SJSA1 (cell line): ENCODE results near the gene BSCL2. TPM values are rescaled to one million over a fixed set of nuclear protein-coding genes. Genes with fewer than 3 reads are reported as not detected.

Experiments
- DNase-seq, 2 experiments: peaks; one replicate each; pipeline ENCODE4 v3.0.0-alpha.2; 2015 to 2020; ENCODE audit warnings: low spot score in 2 of 2, low read depth in 1 of 2
- H3K27ac ChIP-seq: fragments of 250-450 bp; sonication (Bioruptor Pico); 2 replicates; pipeline ENCODE4 v1.5.1; 2020; ENCODE audit warnings: mild to moderate bottlenecking, moderate library complexity
- H3K27me3 ChIP-seq: fragments of 250-450 bp; sonication (Bioruptor Pico); replicated peaks from 2 replicates; pipeline ENCODE4 v1.5.1; 2020; ENCODE audit warnings: mild to moderate bottlenecking, moderate library complexity
- H3K36me3 ChIP-seq: fragments of 250-450 bp; sonication (Bioruptor Pico); 2 replicates; pipeline ENCODE4 v1.5.1; 2020; ENCODE audit warnings: mild to moderate bottlenecking
- H3K4me1 ChIP-seq: fragments of 250-450 bp; sonication (Bioruptor Pico); replicated peaks from 2 replicates; pipeline ENCODE4 v1.6.1; 2021; ENCODE audit warnings: mild to moderate bottlenecking
- H3K4me3 ChIP-seq: fragments of 250-450 bp; sonication (Bioruptor Pico); 2 replicates; pipeline ENCODE4 v1.5.1; 2020; ENCODE audit warnings: mild to moderate bottlenecking
- H3K9me3 ChIP-seq: fragments of 250-450 bp; sonication (Bioruptor Pico); replicated peaks from 2 replicates; pipeline ENCODE4 v1.5.1; 2020; ENCODE audit warnings: mild to moderate bottlenecking
- total RNA-seq: library from RNA; depleted of rRNA; stranded (reverse); fragments of >200 nt; shearing (Covaris generic); gene quantifications from 2 replicates; pipeline ENCODE4 v1.2.3, GENCODE V29; 2014

The BSCL2 gene
- total RNA-seq, 1 experiment from 2014 or later: 51.4 TPM

GRCh38 chr11:62727165-62727871 lies 20.1 kb upstream of the BSCL2 start, which contains the start of gene HNRNPUL2:
Gene HNRNPUL2 (minus strand): TSS chr11:62727457. CDS start chr11:62727156, 301 bp downstream.
- Histone ChIP-seq H3K27me3 (no peaks in the 10 kb centered on the region), H3K36me3 (peaks cover 66% of the 10 kb centered on the region), H3K9me3 (no peaks in the 10 kb centered on the region), H3K27ac (peak within 1 kb of the TSS; percentile 80), H3K4me1 (peaks cover 19% of the 10 kb centered on the region), H3K4me3 (peak within 1 kb of the TSS; percentile 90)
- peak; percentile 100 for DNase-seq

GRCh38 chr11:62726915-62727164 lies 19.6 kb upstream of the BSCL2 start:
- Histone ChIP-seq H3K27me3 (no peaks in the 10 kb centered on the region), H3K36me3 (peaks cover 69% of the 10 kb centered on the region), H3K4me1 (peaks cover 19% of the 10 kb centered on the region), H3K27ac (peak overlapping the region; percentile 80), H3K9me3 (no peaks in the 10 kb centered on the region), H3K4me3 (peak overlapping the region; percentile 90)
- no peak for DNase-seq

DNA sequence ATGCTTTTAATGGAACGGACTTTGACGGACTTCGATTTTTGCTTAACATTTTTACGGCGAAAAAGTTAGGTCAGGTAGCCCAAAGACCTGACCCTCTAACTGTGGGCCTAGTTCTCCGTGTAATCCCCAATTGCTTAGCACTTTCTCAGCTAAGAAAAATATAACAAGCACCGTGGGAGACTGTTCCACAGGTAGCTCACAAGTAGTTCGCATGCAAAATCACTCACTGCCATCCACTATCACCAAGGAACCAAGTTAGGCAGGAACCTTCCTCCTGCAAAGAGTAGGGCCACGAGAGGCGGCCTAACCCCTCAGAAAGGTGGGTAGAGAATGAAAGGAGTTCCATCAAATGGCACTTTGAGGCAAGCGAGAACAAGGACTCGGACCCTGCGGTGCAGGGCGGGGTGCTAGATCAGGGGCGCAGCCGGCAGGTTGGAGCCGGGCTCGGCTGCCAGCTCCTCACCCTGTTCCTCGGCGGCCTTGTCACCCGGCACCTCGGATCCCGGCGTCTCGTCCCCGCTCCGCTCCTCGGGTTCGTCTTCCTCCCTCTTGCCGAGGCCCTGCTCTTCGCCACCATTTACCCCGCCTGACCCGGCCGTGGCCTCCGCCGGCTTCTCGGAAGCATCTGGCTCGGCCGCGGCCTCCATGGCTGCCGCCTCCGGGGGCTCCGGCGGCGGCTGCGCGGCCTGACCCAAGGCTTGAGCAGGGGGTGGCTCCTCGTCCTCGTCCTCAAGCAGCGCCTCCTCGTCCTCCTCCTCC lies 19.1 kb upstream of the BSCL2 start:
- H3K4me1 ChIP-seq: peaks cover 19% of the 10 kb centered on the region
- DNase-seq: no peak
- H3K27me3 ChIP-seq: no peaks in the 10 kb centered on the region
- H3K36me3 ChIP-seq: peaks cover 73% of the 10 kb centered on the region
- peak overlapping the region; percentile 80 for H3K27ac ChIP-seq
- H3K4me3 ChIP-seq: peak overlapping the region; percentile 90
- no peaks in the 10 kb centered on the region for H3K9me3 ChIP-seq

GRCh38 chr11:62725646-62726045 lies 18.4 kb upstream of the BSCL2 start:
- Histone ChIP-seq H3K4me1 (peaks cover 19% of the 10 kb centered on the region), H3K27ac (no peak overlapping the region), H3K27me3 (no peaks in the 10 kb centered on the region), H3K9me3 (no peaks in the 10 kb centered on the region), H3K36me3 (peaks cover 74% of the 10 kb centered on the region), H3K4me3 (peak overlapping the region; percentile 90)
- DNase-seq: peak in 1 of 2 experiments; percentile 44

GRCh38 chr11:62724171-62724570 lies 16.9 kb upstream of the BSCL2 start:
- peaks cover 12% of the 10 kb centered on the region for H3K4me1 ChIP-seq
- DNase-seq: no peak
- H3K36me3 ChIP-seq: peaks cover 79% of the 10 kb centered on the region

DNA sequence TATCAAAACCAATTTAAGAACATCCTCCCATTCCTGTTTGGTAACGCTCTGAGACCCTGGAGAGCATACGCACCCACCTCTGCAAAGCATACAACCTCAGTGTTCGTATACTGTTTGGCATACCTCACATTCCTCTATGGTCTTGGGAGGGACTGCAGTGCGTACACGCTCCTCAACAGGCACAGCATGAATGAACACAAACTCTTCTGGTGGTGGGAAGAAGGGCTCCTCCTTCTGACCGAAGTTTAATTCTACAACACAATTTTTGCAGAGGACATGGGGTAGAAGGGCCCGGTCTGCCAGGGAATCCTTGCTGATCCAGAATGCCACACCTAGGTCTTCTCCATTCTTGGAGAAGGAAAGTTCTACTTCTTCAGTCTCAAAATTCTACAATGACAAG lies 14.8 kb upstream of the BSCL2 start:
- peak in 1 of 2 experiments; percentile 35 for DNase-seq
- peaks cover 12% of the 10 kb centered on the region for H3K4me1 ChIP-seq
- no peak overlapping the region for H3K27ac ChIP-seq
- no peak overlapping the region for H3K4me3 ChIP-seq
- H3K36me3 ChIP-seq: peaks cover 99% of the 10 kb centered on the region
- H3K9me3 ChIP-seq: no peaks in the 10 kb centered on the region
- H3K27me3 ChIP-seq: no peaks in the 10 kb centered on the region

More at GRCh38 chr11:62724171-62724570, 16.9 kb upstream of the BSCL2 start:
- Histone ChIP-seq H3K9me3 (no peaks in the 10 kb centered on the region), H3K27ac (no peak overlapping the region), H3K4me3 (no peak overlapping the region), H3K27me3 (no peaks in the 10 kb centered on the region)

DNA sequence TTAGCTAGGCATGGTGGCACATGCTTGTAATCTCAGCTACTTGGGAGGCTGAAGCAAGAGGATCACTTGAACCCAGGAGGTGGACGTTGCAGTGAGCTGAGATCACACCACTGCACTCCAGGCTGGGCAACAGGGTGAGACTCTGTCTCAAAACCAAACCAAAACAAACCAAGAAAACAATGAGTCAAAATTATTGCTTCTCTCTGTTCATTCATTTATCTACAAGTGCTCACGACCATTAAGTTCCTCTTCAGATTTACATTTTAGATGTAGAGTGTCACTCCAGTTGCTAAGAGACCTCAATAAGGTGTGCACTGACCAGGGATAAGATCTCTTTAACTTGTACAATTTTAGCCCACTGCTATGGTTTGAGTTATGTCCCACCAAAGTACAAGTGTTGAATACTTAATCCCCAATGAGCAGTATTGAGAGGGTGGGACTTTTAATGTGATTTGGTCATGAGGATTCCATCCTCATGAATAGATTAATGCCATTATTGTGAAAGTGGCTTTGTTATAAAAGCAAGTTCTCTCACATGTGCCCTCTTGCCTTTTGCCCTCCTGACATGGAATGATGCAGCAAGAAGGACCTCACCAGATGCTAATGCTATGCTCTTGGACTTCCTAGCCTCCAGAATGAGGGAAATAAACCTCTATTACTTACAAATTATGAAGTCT lies 12.2 kb upstream of the BSCL2 start:
- no peak overlapping the region for H3K4me3 ChIP-seq
- H3K27me3 ChIP-seq: no peaks in the 10 kb centered on the region
- no peaks in the 10 kb centered on the region for H3K9me3 ChIP-seq
- H3K27ac ChIP-seq: no peak overlapping the region
- H3K4me1 ChIP-seq: peaks cover 7% of the 10 kb centered on the region
- DNase-seq: no peak
- H3K36me3 ChIP-seq: peaks cover 97% of the 10 kb centered on the region

- DNase-seq: no peak
- H3K36me3 ChIP-seq: peaks cover 95% of the 10 kb centered on the region
- H3K27ac ChIP-seq: no peak overlapping the region
- no peaks in the 10 kb centered on the region for H3K27me3 ChIP-seq
- H3K4me1 ChIP-seq: no peaks in the 10 kb centered on the region
- H3K9me3 ChIP-seq: no peaks in the 10 kb centered on the region
- H3K4me3 ChIP-seq: no peak overlapping the region
These were observed 9.6 kb upstream of the BSCL2 start for GRCh38 chr11:62716816-62717215.

DNA sequence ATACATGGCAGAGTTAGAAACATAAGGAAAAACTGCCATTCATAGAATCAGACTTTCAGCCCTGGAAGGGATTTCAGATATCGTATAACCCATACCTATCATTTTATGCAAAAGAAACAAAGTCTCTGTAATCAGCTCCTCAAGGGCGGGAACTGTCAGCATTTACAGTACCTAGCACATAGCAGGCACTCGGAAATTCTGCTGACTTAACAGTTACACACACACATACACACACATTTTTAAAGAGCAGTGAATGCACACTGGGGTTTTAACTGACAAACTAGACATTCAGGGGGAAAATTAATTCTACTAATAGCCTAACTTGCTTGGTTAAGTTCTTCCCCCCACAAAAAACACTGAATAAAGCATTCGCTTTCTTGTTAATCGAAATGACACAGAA lies 9.0 kb upstream of the BSCL2 start:
- DNase-seq: no peak
- H3K36me3 ChIP-seq: peaks cover 95% of the 10 kb centered on the region
- no peaks in the 10 kb centered on the region for H3K9me3 ChIP-seq
- no peaks in the 10 kb centered on the region for H3K4me1 ChIP-seq
- no peaks in the 10 kb centered on the region for H3K27me3 ChIP-seq
- H3K4me3 ChIP-seq: no peak overlapping the region
- H3K27ac ChIP-seq: no peak overlapping the region

- Histone ChIP-seq H3K4me1 (peaks cover under 1% of the 10 kb centered on the region; the same call in 1 of the 2 replicates), H3K36me3 (peaks cover 95% of the 10 kb centered on the region), H3K9me3 (no peaks in the 10 kb centered on the region), H3K27me3 (no peaks in the 10 kb centered on the region), H3K4me3 (no peak overlapping the region), H3K27ac (no peak overlapping the region)
- DNase-seq: no peak
These were observed 8.2 kb upstream of the BSCL2 start for GRCh38 chr11:62715150-62716130.

GRCh38 chr11:62713343-62713742 lies 6.1 kb upstream of the BSCL2 start:
- Histone ChIP-seq H3K36me3 (peaks cover 93% of the 10 kb centered on the region), H3K4me1 (peaks cover 17% of the 10 kb centered on the region), H3K9me3 (no peaks in the 10 kb centered on the region), H3K4me3 (no peak overlapping the region), H3K27me3 (no peaks in the 10 kb centered on the region), H3K27ac (no peak overlapping the region)
- no peak for DNase-seq

DNA sequence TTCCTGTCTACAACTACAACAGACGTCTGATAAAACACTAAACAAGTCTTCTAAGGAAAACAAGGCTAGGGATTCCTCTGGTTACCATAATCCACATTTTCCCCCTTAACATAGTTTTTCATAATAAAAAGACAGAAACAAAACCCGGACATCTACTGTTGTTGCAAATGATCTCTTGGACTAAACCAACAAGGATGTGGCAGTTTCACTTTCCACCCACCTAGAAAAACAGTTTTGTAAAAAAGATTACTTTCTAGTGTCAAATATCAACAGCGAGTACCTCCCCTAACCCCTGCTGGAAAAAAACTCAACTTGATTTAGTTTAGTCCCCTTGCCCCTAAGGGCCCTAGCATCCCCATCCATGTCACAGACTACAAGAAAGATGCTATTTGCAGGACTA lies 5.6 kb upstream of the BSCL2 start:
- Histone ChIP-seq H3K4me1 (peaks cover 17% of the 10 kb centered on the region), H3K36me3 (peaks cover 91% of the 10 kb centered on the region), H3K27me3 (no peaks in the 10 kb centered on the region), H3K4me3 (no peak overlapping the region), H3K27ac (no peak overlapping the region), H3K9me3 (no peaks in the 10 kb centered on the region)
- DNase-seq: no peak

GRCh38 chr11:62712276-62712812 lies 5.1 kb upstream of the BSCL2 start:
- no peak for DNase-seq
- Histone ChIP-seq H3K4me1 (peaks cover 17% of the 10 kb centered on the region), H3K9me3 (no peaks in the 10 kb centered on the region), H3K27me3 (no peaks in the 10 kb centered on the region), H3K4me3 (no peak overlapping the region), H3K27ac (no peak overlapping the region), H3K36me3 (peaks cover 91% of the 10 kb centered on the region)
